ENCODE data around the gene KCTD5.

The KCTD5 gene

GRCh38 chr16:2734844-2735515 is 52.7 kb downstream of the KCTD5 start:
- TF ChIP-seq POLR2A (IDR thresholded peaks at IDR 0.05; ENCODE audit: low read depth, low read length): no peak
- no peak for FAIRE-seq
- DNase-seq (ENCODE audit: insufficient read length, low spot score): no peak

- no peak for TF ChIP-seq POLR2A (IDR thresholded peaks at IDR 0.05; ENCODE audit: low read depth, low read length)
- DNase-seq (ENCODE audit: insufficient read length, low spot score): no peak
- no peak for FAIRE-seq
Measured at GRCh38 chr16:2736476-2737237, 54.3 kb downstream of the KCTD5 start.

GRCh38 chr16:2737238-2737605 is 54.9 kb downstream of the KCTD5 start:
- FAIRE-seq (no peak), DNase-seq (ENCODE audit: insufficient read length, low spot score) (no peak)
- no peak for TF ChIP-seq POLR2A (IDR thresholded peaks at IDR 0.05; ENCODE audit: low read depth, low read length)

GRCh38 chr16:2737895-2738418 is 55.6 kb downstream of the KCTD5 start:
- TF ChIP-seq POLR2A (IDR thresholded peaks at IDR 0.05; ENCODE audit: low read depth, low read length): no peak
- FAIRE-seq (no peak), DNase-seq (ENCODE audit: insufficient read length, low spot score) (no peak)

GRCh38 chr16:2738615-2739014 is 56.3 kb downstream of the KCTD5 start:
- DNase-seq (ENCODE audit: insufficient read length, low spot score): no peak
- no peak for TF ChIP-seq POLR2A (IDR thresholded peaks at IDR 0.05; ENCODE audit: low read depth, low read length)
- FAIRE-seq: no peak

GRCh38 chr16:2739625-2740430 is 57.5 kb downstream of the KCTD5 start:
- no peak for TF ChIP-seq POLR2A (IDR thresholded peaks at IDR 0.05; ENCODE audit: low read depth, low read length)
- DNase-seq (ENCODE audit: insufficient read length, low spot score) (no peak), FAIRE-seq (no peak)

- DNase-seq (ENCODE audit: insufficient read length, low spot score) (no peak), FAIRE-seq (no peak)
- TF ChIP-seq POLR2A (IDR thresholded peaks at IDR 0.05; ENCODE audit: low read depth, low read length): no peak
Measured at GRCh38 chr16:2740476-2740875, 58.2 kb downstream of the KCTD5 start.

- DNase-seq (ENCODE audit: insufficient read length, low spot score): no peak
- TF ChIP-seq POLR2A (IDR thresholded peaks at IDR 0.05; ENCODE audit: low read depth, low read length): no peak
- FAIRE-seq: no peak
Measured at GRCh38 chr16:2741168-2741567, 58.8 kb downstream of the KCTD5 start.

GRCh38 chr16:2742323-2743006 is 60.1 kb downstream of the KCTD5 start:
- FAIRE-seq (no peak), DNase-seq (ENCODE audit: insufficient read length, low spot score) (no peak)
- no peak for TF ChIP-seq POLR2A (IDR thresholded peaks at IDR 0.05; ENCODE audit: low read depth, low read length)

GRCh38 chr16:2743007-2743810 is 60.9 kb downstream of the KCTD5 start:
- no peak for FAIRE-seq
- no peak for TF ChIP-seq POLR2A (IDR thresholded peaks at IDR 0.05; ENCODE audit: low read depth, low read length)
- no peak for DNase-seq (ENCODE audit: insufficient read length, low spot score)

GRCh38 chr16:2744711-2745110 is 62.4 kb downstream of the KCTD5 start:
- no peak for DNase-seq (ENCODE audit: insufficient read length, low spot score)
- no peak for FAIRE-seq
- no peak for TF ChIP-seq POLR2A (IDR thresholded peaks at IDR 0.05; ENCODE audit: low read depth, low read length)

- FAIRE-seq: no peak
- TF ChIP-seq POLR2A (IDR thresholded peaks at IDR 0.05; ENCODE audit: low read depth, low read length): no peak
- no peak for DNase-seq (ENCODE audit: insufficient read length, low spot score)
Measured at GRCh38 chr16:2745116-2745890, 63.0 kb downstream of the KCTD5 start.
